K562 (cell line): ENCODE results near the gene CYFIP2. TPM values are rescaled to one million over a fixed set of nuclear protein-coding genes. Genes with fewer than 3 reads are reported as not detected.

Experiments used
- ATAC-seq: fragments of 200-7000 bp; cut with Tn5 transposase; 3 replicates; pipeline ENCODE4 v1.9.1; 2020; ENCODE audit warnings: moderate library complexity
- BruUV-seq: library from RNA; stranded (reverse); fragments of 400-500 nt; replicated peaks from 2 replicates; lab custom pipeline; 2021; lab: Mats Ljungman, UMichigan
- CTCF ChIA-PET: fragments of 300-600 bp; formaldehyde crosslinking; extraction: SDS; loops from one replicate; lab custom pipeline; 2021; ENCODE audit warnings: low intra/inter-chr PET ratio; lab: Yijun Ruan, JAX
- POLR2A ChIA-PET: fragments of 300-600, 350-650 bp; sonication (Branson Sonifier 250); formaldehyde crosslinking; extraction: SDS; loops from one replicate; lab custom pipeline; 2021; ENCODE audit warnings: antibody characterized with exemption, inconsistent platforms; lab: Yijun Ruan, JAX
- DNase-seq, 4 experiments: peaks; one replicate each; pipeline versions ENCODE4 v3.0.0 to v3.0.0-alpha.2; 2011 to 2018; ENCODE audit warnings: low spot score in 3 of 4, mixed read lengths in 3 of 4; ENCODE audit errors: extremely low read depth in 1 of 4
- FAIRE-seq: peaks from 2 replicates; lab custom pipeline; 2011; peaks lifted over from hg19 to GRCh38; lab: Jason Lieb, UNC
- H2AFZ ChIP-seq: 2 replicates; pipeline ENCODE4 v1.6.0; 2011; ENCODE audit warnings: low read depth, low read length, control low read depth, inconsistent platforms
- H3K27ac ChIP-seq: fragments of 200-600 bp; 3 replicates; pipeline ENCODE4 v1.8.0; 2011; ENCODE audit warnings: low read depth, mild to moderate bottlenecking, control low read depth, inconsistent platforms, low read length, moderate library complexity, mixed read lengths; ENCODE audit errors: extremely low read depth
- H3K27me3 ChIP-seq, 2 experiments: fragments of 300-600 bp in 1 of 2; 2 replicates in 1 of 2; 3 replicates in 1 of 2; pipeline versions ENCODE4 v1.6.0 to v1.8.0; 2011; ENCODE audit warnings: inconsistent platforms in 2 of 2, low read length in 2 of 2, mild to moderate bottlenecking in 1 of 2, mixed read lengths in 1 of 2, moderate library complexity in 1 of 2; ENCODE audit not compliant: control insufficient read depth in 2 of 2, insufficient read depth in 2 of 2
- H3K36me3 ChIP-seq: fragments of 300-600 bp; 3 replicates; pipeline ENCODE4 v1.8.0; 2011; ENCODE audit warnings: mild to moderate bottlenecking, low read length, inconsistent platforms; ENCODE audit not compliant: control insufficient read depth, insufficient read depth
- H3K4me1 ChIP-seq, 2 experiments: fragments of 200-600 bp in 1 of 2; replicated peaks in 1 of 2; 2 replicates in 1 of 2; 3 replicates in 1 of 2; pipeline versions ENCODE4 v1.5.1 to v1.8.0; 2011; ENCODE audit warnings: inconsistent platforms in 2 of 2, low read length in 2 of 2, mild to moderate bottlenecking in 1 of 2, mixed read lengths in 1 of 2, moderate library complexity in 1 of 2; ENCODE audit not compliant: control insufficient read depth in 2 of 2, insufficient read depth in 2 of 2
- H3K4me2 ChIP-seq: 2 replicates; pipeline ENCODE4 v1.6.1; 2011; ENCODE audit warnings: low read length, control low read depth, inconsistent platforms, mixed read lengths; ENCODE audit not compliant: insufficient read depth
- H3K4me3 ChIP-seq: fragments of 200-600 bp; sonication (generic), shearing (Covaris generic); 2 replicates; pipeline ENCODE4 v1.5.1; 2016; ENCODE audit warnings: control low read depth, inconsistent platforms
- H3K79me2 ChIP-seq: fragments of 200-600 bp; 3 replicates; pipeline ENCODE4 v1.8.0; 2011; ENCODE audit warnings: low read length, inconsistent platforms; ENCODE audit not compliant: control insufficient read depth, insufficient read depth
- H3K9ac ChIP-seq, 2 experiments: 2 replicates each; pipeline versions ENCODE4 v1.6.0 to v1.6.1; 2011; ENCODE audit warnings: low read depth in 2 of 2, low read length in 2 of 2, control low read depth in 1 of 2, inconsistent platforms in 1 of 2, mild to moderate bottlenecking in 1 of 2, mixed read lengths in 1 of 2; ENCODE audit not compliant: insufficient read depth in 1 of 2
- H3K9me1 ChIP-seq: one replicate; pipeline ENCODE4 v1.6.0; 2011; ENCODE audit warnings: inconsistent platforms, mild to moderate bottlenecking, low read length, moderate library complexity; ENCODE audit not compliant: control insufficient read depth, insufficient read depth
- H3K9me3 ChIP-seq: replicated peaks from 2 replicates; pipeline ENCODE4 v1.5.1; 2011; ENCODE audit warnings: low read depth, low read length, inconsistent platforms; ENCODE audit not compliant: control insufficient read depth, insufficient read depth
- H4K20me1 ChIP-seq: replicated peaks from 2 replicates; pipeline ENCODE4 v1.6.1; 2011; ENCODE audit warnings: low read length, inconsistent platforms, mixed read lengths; ENCODE audit not compliant: control insufficient read depth, insufficient read depth
- ARID4B ChIP-seq: sonication (generic); formaldehyde crosslinking; IDR thresholded peaks from 2 replicates; pipeline ENCODE4 v1.8.0; 2022; ENCODE audit warnings: mild to moderate bottlenecking, missing genetic modification reagents
- E4F1 ChIP-seq: fragments of 250-450 bp; sonication (Bioruptor Pico); IDR thresholded peaks from 2 replicates; pipeline ENCODE4 v1.5.0; 2021; ENCODE audit warnings: mild to moderate bottlenecking, borderline replicate concordance
- ETS1 ChIP-seq: conservative IDR thresholded peaks from 2 replicates; pipeline ENCODE4 v1.6.1; 2011; ENCODE audit warnings: low read depth, mild to moderate bottlenecking, low read length; ENCODE audit not compliant: control insufficient read depth
- MTA3 ChIP-seq: fragments of 450-650 bp; formaldehyde crosslinking; IDR thresholded peaks from 2 replicates; pipeline ENCODE4 v1.6.1; 2017; ENCODE audit warnings: mild to moderate bottlenecking, borderline replicate concordance
- MYC ChIP-seq, 2 experiments: fragments of 250-450 bp in 1 of 2; sonication (Bioruptor Pico) in 1 of 2; IDR thresholded peaks; 2 replicates each; pipeline versions ENCODE4 v1.5.1 to v1.6.1; 2012 to 2021; ENCODE audit warnings: low read depth in 2 of 2, borderline replicate concordance in 1 of 2, improper control_type of control experiment in 1 of 2, low read length in 1 of 2, mild to moderate bottlenecking in 1 of 2, moderate library complexity in 1 of 2
- NCOA2 ChIP-seq, 2 experiments: fragments of 450-650 bp; IDR thresholded peaks; 2 replicates each; pipeline ENCODE4 v1.6.1; 2018; ENCODE audit warnings: mild to moderate bottlenecking in 2 of 2, moderate library complexity in 1 of 2; ENCODE audit not compliant: partially characterized antibody in 2 of 2
- PTRF ChIP-seq: fragments of 450-650 bp; IDR thresholded peaks from 2 replicates; pipeline ENCODE4 v1.6.1; 2016; ENCODE audit warnings: mild to moderate bottlenecking, missing genetic modification characterization, missing compliant biosample characterization
- TFE3 ChIP-seq: fragments of 450-650 bp; formaldehyde crosslinking; IDR thresholded peaks from 2 replicates; pipeline ENCODE4 v1.4.0; 2020; ENCODE audit warnings: mild to moderate bottlenecking, mixed read lengths
- TSC22D4 ChIP-seq: fragments of 450-650 bp; IDR thresholded peaks from 2 replicates; pipeline ENCODE4 v1.6.1; 2016; ENCODE audit warnings: missing genetic modification characterization, missing biosample characterization, control low read depth
- XRCC5 ChIP-seq: fragments of 200-400 bp; formaldehyde crosslinking; IDR thresholded peaks from 2 replicates; pipeline ENCODE4 v1.6.1; 2017; ENCODE audit warnings: low read depth, mild to moderate bottlenecking, low read length
- ZC3H8 ChIP-seq: fragments of 450-650 bp; IDR thresholded peaks from 2 replicates; pipeline ENCODE4 v1.6.1; 2017
- ZNF695 ChIP-seq: fragments of 450-650 bp; formaldehyde crosslinking; IDR thresholded peaks from 2 replicates; pipeline ENCODE4 v1.4.0; 2020; ENCODE audit warnings: mild to moderate bottlenecking, moderate library complexity
- WGBS: fragments of 100-300 bp; shearing (Covaris generic); methylation state at CpG from one replicate; pipeline ENCODE4 v1.1.6; 2016; ENCODE audit warnings: low coverage, mixed read lengths; ENCODE audit not compliant: insufficient coverage; ENCODE audit errors: missing lambda C conversion rate; 5-methylcytosine and 5-hydroxymethylcytosine counted together
- in situ Hi-C: fragments of 300-500 bp; cut with MboI; formaldehyde crosslinking; loops from 4 replicates; pipeline ENCODE4 v1.15.0; 2018; ENCODE audit warnings: inconsistent platforms, mixed read lengths
- intact Hi-C: fragments of 100-400 bp; cut with micrococcal nuclease; formaldehyde crosslinking; loops from 2 replicates; pipeline ENCODE4 v1.14.2; 2022
- polyA plus RNA-seq, 8 experiments: library from polyadenylated mRNA; depleted of rRNA in 4 of 8; stranded (reverse) in 5 of 8; unstranded in 3 of 8; fragments of >200 nt; fragmentation: Nextera tagmentation in 2 of 8; fragmentation: Illumina TruSeq in 1 of 8; extraction: Ambion mirVana in 2 of 8; extraction: Trizol in 1 of 8; gene quantifications; 2 replicates each; pipeline versions ENCODE4 v1.2.1 to v1.2.3, GENCODE V29; 2011 to 2014; ENCODE audit warnings: inconsistent platforms in 1 of 8, missing spikeins in 1 of 8
- total RNA-seq, 7 experiments: library from RNA; depleted of rRNA in 6 of 7; stranded (reverse); fragments of >200 nt in 6 of 7; fragmentation: Illumina TruSeq in 2 of 7; extraction: Trizol in 2 of 7; gene quantifications; 2 replicates each; pipeline versions ENCODE4 v1.2.1 to v1.2.3, GENCODE V29; 2011 to 2021; ENCODE audit warnings: low replicate concordance in 1 of 7

The CYFIP2 gene
- total and polyA plus RNA-seq, 9 of the 15 experiments (the other 6 are each of a cell fraction or from before 2014, with no cell fraction given) = 0.76 to 2.9 (median 1.4) TPM; not detected in 1

DNA sequence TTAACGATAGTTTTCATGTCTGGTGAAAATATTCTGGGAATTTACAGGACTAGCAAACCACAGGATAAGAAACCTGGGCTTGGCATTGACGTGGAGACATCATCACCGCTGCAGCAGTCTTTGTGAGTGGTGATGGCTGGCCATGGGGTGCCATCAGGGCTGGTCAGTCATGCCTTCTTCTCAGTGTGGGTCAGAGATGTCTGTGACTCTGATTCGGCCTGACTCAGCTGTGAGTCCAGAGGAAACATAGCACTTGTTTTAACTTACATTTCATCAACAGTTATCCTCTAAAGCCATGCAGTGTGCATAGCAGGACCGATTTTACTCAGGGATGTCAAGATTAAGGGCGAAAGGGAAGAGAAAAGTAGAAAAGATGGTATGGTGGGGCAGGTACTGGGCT is 33.2 kb upstream of the CYFIP2 start:
- DNase-seq (no peak), ATAC-seq (no peak), FAIRE-seq (no peak)
- 0% methylated on average over 5 of the region's 6 CpGs for WGBS
- in situ Hi-C loops (no loop called here), intact Hi-C loops (no loop called here)
- Histone ChIP-seq H4K20me1 (no peaks in the 10 kb centered on the region), H2AFZ (no peak overlapping the region), H3K4me1 (no peaks in the 10 kb centered on the region), H3K79me2 (no peaks in the 10 kb centered on the region), H3K27me3 (no peaks in the 10 kb centered on the region; a peak in 1 of 5 replicates), H3K9ac (no peak overlapping the region), H3K36me3 (no peaks in the 10 kb centered on the region), H3K9me3 (no peaks in the 10 kb centered on the region), H3K4me3 (no peak overlapping the region), H3K9me1 (no peaks in the 10 kb centered on the region), H3K4me2 (no peak overlapping the region), H3K27ac (no peak overlapping the region)
- CTCF ChIA-PET = no interaction called here
- POLR2A ChIA-PET = no interaction called here
- BruUV-seq = no TSS peak
- no peak for TF ChIP-seq NCOA2 (IDR thresholded peaks at IDR 0.05; ENCODE audit: partially characterized antibody in 2 of 2)
- no peak for TF ChIP-seq TSC22D4 (tag)
- TF ChIP-seq PTRF (tag) = no peak
- no peak for TF ChIP-seq ETS1
- TF ChIP-seq MYC (IDR thresholded peaks at IDR 0.05; ENCODE audit: low read depth, low read length) = no peak
- TF ChIP-seq MYC (CRISPR knock-in tag; IDR thresholded peaks at IDR 0.05; ENCODE audit: borderline replicate concordance, low read depth) = no peak
- TF ChIP-seq E4F1 (CRISPR knock-in tag) = no peak
- TF ChIP-seq ZC3H8 = no peak
- no peak for TF ChIP-seq ARID4B (CRISPR knock-in tag)
- TF ChIP-seq ZNF695 = no peak
- TF ChIP-seq XRCC5 = no peak
- TF ChIP-seq TFE3 = no peak
- TF ChIP-seq MTA3 = no peak
